B cell (primary cell): Measurements from ENCODE around the gene ANKRD2. TPM values are rescaled to one million over a fixed set of nuclear protein-coding genes. Genes with fewer than 3 reads are reported as not detected.

Experiments used
- ATAC-seq: fragments of 200-7000 bp; cut with Tn5 transposase; one replicate; pipeline ENCODE4 v1.10.0; 2021; ENCODE audit warnings: low read depth, mild to moderate bottlenecking, moderate number of reproducible peaks, moderate library complexity
- CTCF ChIA-PET: fragments of 350-600 bp; sonication (Branson Sonifier 250); formaldehyde crosslinking; loops from one replicate; lab custom pipeline; 2021; ENCODE audit warnings: antibody characterized with exemption, inconsistent platforms; lab: Charles Lee
- POLR2A ChIA-PET: fragments of 350-600 bp; sonication (Branson Sonifier 250); formaldehyde crosslinking; loops from one replicate; lab custom pipeline; 2021; ENCODE audit warnings: antibody characterized with exemption; lab: Charles Lee
- DNase-seq: peaks from one replicate; pipeline ENCODE4 v3.0.0; 2013
- H2AFZ ChIP-seq: 2 replicates; pipeline ENCODE4 v1.6.1; 2012; ENCODE audit warnings: mild to moderate bottlenecking, low read depth, low read length; ENCODE audit not compliant: insufficient read depth, poor library complexity, severe bottlenecking
- H3K27ac ChIP-seq, 2 donors: 1 replicate in 1 of 2; 2 replicates in 1 of 2; pipeline ENCODE4 v1.5.1; 2012 to 2013; ENCODE audit warnings: low read length in 2 of 2, mild to moderate bottlenecking in 2 of 2, moderate library complexity in 1 of 2
- H3K27me3 ChIP-seq, 4 experiments: fragments of 200-600 bp in 1 of 4; sonication (generic) in 1 of 4; replicated peaks in 1 of 4; 1 replicate in 2 of 4; 2 replicates in 2 of 4; pipeline versions ENCODE4 v1.6.1 to v1.7.0; 2013 to 2016; ENCODE audit warnings: low read length in 3 of 4, mild to moderate bottlenecking in 2 of 4, mixed read lengths in 1 of 4, moderate library complexity in 1 of 4; ENCODE audit not compliant: insufficient read depth in 4 of 4, control insufficient read depth in 3 of 4; ENCODE audit errors: control extremely low read depth in 1 of 4
- H3K36me3 ChIP-seq, 2 experiments: replicated peaks in 1 of 2; 1 replicate in 1 of 2; 2 replicates in 1 of 2; pipeline versions ENCODE4 v1.6.1 to v1.7.1; 2013; ENCODE audit warnings: low read length in 1 of 2; ENCODE audit not compliant: insufficient read depth in 2 of 2, control insufficient read depth in 1 of 2; ENCODE audit errors: control extremely low read depth in 1 of 2, extremely low read depth in 1 of 2
- H3K4me1 ChIP-seq, 2 donors: fragments of 200-600 bp in 1 of 2; sonication (generic) in 1 of 2; 1 replicate in 1 of 2; 2 replicates in 1 of 2; pipeline versions ENCODE4 v1.5.1 to v1.6.1; 2013 to 2017; ENCODE audit warnings: low read length in 2 of 2; ENCODE audit not compliant: control insufficient read depth in 2 of 2, insufficient read depth in 2 of 2
- H3K4me2 ChIP-seq: replicated peaks from 2 replicates; pipeline ENCODE3; 2012; ENCODE audit warnings: mild to moderate bottlenecking, low read depth, low read length; ENCODE audit not compliant: poor library complexity, severe bottlenecking
- H3K4me3 ChIP-seq, 5 experiments: fragments of 200-600 bp in 1 of 5; sonication (generic) in 1 of 5; 1 replicate in 3 of 5; 2 replicates in 2 of 5; pipeline versions ENCODE4 v1.5.1 to v1.7.0; 2011 to 2016; ENCODE audit warnings: low read length in 4 of 5, mild to moderate bottlenecking in 4 of 5, low read depth in 2 of 5, control low read depth in 1 of 5, moderate library complexity in 1 of 5; ENCODE audit not compliant: insufficient read depth in 1 of 5; ENCODE audit errors: control extremely low read depth in 1 of 5, extremely low read depth in 1 of 5
- H3K79me2 ChIP-seq: fragments of 200-600 bp; sonication (generic); one replicate; pipeline ENCODE4 v1.6.0; 2016; ENCODE audit warnings: low read length; ENCODE audit not compliant: control insufficient read depth, insufficient read depth
- H3K9ac ChIP-seq: fragments of 200-600 bp; sonication (generic); 2 replicates; pipeline ENCODE4 v1.6.1; 2017; ENCODE audit warnings: mild to moderate bottlenecking, low read length, moderate library complexity
- H3K9me3 ChIP-seq, 3 donors: one replicate each; pipeline versions ENCODE4 v1.6.1 to v1.7.1; 2013; ENCODE audit warnings: low read length in 2 of 3; ENCODE audit not compliant: control insufficient read depth in 2 of 3, insufficient read depth in 1 of 3; ENCODE audit errors: control extremely low read depth in 1 of 3
- H4K20me1 ChIP-seq: 2 replicates; pipeline ENCODE4 v1.6.0; 2012; ENCODE audit warnings: mild to moderate bottlenecking, low read length; ENCODE audit not compliant: insufficient read depth, control insufficient read depth, poor library complexity, severe bottlenecking
- H3K27ac Mint-ChIP-seq: one replicate; pipeline ENCODE4 v1.8.0; 2021; ENCODE audit warnings: mixed read lengths
- H3K27me3 Mint-ChIP-seq: one replicate; pipeline ENCODE4 v1.8.0; 2021; ENCODE audit warnings: mixed read lengths
- H3K4me1 Mint-ChIP-seq: one replicate; pipeline ENCODE4 v1.8.0; 2021; ENCODE audit warnings: mixed read lengths
- H3K4me3 Mint-ChIP-seq: one replicate; pipeline ENCODE4 v1.8.0; 2021; ENCODE audit warnings: mixed read lengths
- H3K9me3 Mint-ChIP-seq: one replicate; pipeline ENCODE4 v1.8.0; 2022; ENCODE audit warnings: mixed read lengths; ENCODE audit not compliant: insufficient read depth
- CTCF ChIP-seq: fragments of 200-600 bp; IDR thresholded peaks from one replicate; pipeline ENCODE4 v1.8.0; 2022; ENCODE audit warnings: antibody characterized with exemption, mild to moderate bottlenecking
- EZH2 ChIP-seq: IDR thresholded peaks from 2 replicates; pipeline ENCODE4 v1.6.1; 2012; ENCODE audit warnings: borderline replicate concordance, low read depth, mild to moderate bottlenecking, moderate library complexity, low read length; ENCODE audit not compliant: insufficient read depth, poor library complexity, severe bottlenecking
- WGBS: methylation state at CpG from one replicate; pipeline ENCODE4 v1.1.5; 2013; ENCODE audit warnings: missing lambda C conversion rate; ENCODE audit not compliant: insufficient coverage; 5-methylcytosine and 5-hydroxymethylcytosine counted together
- intact Hi-C: fragments of 100-400 bp; cut with micrococcal nuclease; formaldehyde crosslinking; loops from one replicate; pipeline ENCODE4 v1.10.0; 2022
- polyA plus RNA-seq: library from polyadenylated mRNA; depleted of rRNA; stranded (reverse); fragments of >200 nt; gene quantifications from 2 replicates; pipeline ENCODE4 v1.2.3, GENCODE V29; 2012
- total RNA-seq, 2 donors: library from RNA; stranded (reverse); fragments of 120-200 nt in 1 of 2; gene quantifications; 1 replicate in 1 of 2; 2 replicates in 1 of 2; pipeline versions ENCODE4 v1.2.3 to v1.2.4, GENCODE V29; 2013 to 2022

Gene ANKRD2
- total and polyA plus RNA-seq, 2 donors (not counting 1 experiment from before 2014, with no cell fraction given), result not detected

GRCh38 chr10:97601268-97602215 is 29.0 kb downstream of the ANKRD2 start:
- no peak overlapping the region for H3K9ac ChIP-seq
- no peaks in the 10 kb centered on the region for H3K4me1 ChIP-seq
- intact Hi-C loops, result no loop called here
- no peak overlapping the region for H3K27ac ChIP-seq
- POLR2A ChIA-PET, result no interaction called here
- no peak for DNase-seq
- H4K20me1 ChIP-seq, result no peaks in the 10 kb centered on the region
- no peak overlapping the region for H3K4me3 ChIP-seq
- no peaks in the 10 kb centered on the region for H3K79me2 ChIP-seq
- Mint-ChIP-seq H3K27me3 (peaks cover 3% of the 10 kb centered on the region), H3K4me1 (no peaks in the 10 kb centered on the region), H3K4me3 (no peak overlapping the region), H3K9me3 (no peaks in the 10 kb centered on the region), H3K27ac (no peak overlapping the region)
- H3K4me2 ChIP-seq, result no peak overlapping the region
- ATAC-seq, result no peak
- no peaks in the 10 kb centered on the region for H3K27me3 ChIP-seq
- H2AFZ ChIP-seq, result no peak overlapping the region
- H3K36me3 ChIP-seq, result no peaks in the 10 kb centered on the region
- CTCF ChIA-PET, result no interaction called here
- TF ChIP-seq CTCF, result no peak
- no peak for TF ChIP-seq EZH2
- no peaks in the 10 kb centered on the region for H3K9me3 ChIP-seq
- 93% methylated on average over 20 of the region's 21 CpGs for WGBS

- H3K27me3 ChIP-seq, result peaks cover 0 to 7% (median 0%) of the 10 kb centered on the region in 4 experiments
- WGBS, result 97% methylated on average over 4 of the region's 5 CpGs
- H4K20me1 ChIP-seq, result no peaks in the 10 kb centered on the region
- no peaks in the 10 kb centered on the region for H3K4me1 Mint-ChIP-seq
- H3K27ac ChIP-seq, result no peak overlapping the region
- no peak for DNase-seq
- peaks cover 7% of the 10 kb centered on the region for H3K27me3 Mint-ChIP-seq
- TF ChIP-seq CTCF (no peak), EZH2 (no peak)
- H3K9me3 ChIP-seq, result no peaks in the 10 kb centered on the region
- intact Hi-C loops, result no loop called here
- no peaks in the 10 kb centered on the region for H3K9me3 Mint-ChIP-seq
- H3K27ac Mint-ChIP-seq, result no peak overlapping the region
- ChIA-PET POLR2A (no interaction called here), CTCF (no interaction called here)
- H3K4me3 ChIP-seq, result no peak overlapping the region
- no peaks in the 10 kb centered on the region for H3K79me2 ChIP-seq
- H3K4me1 ChIP-seq, result no peaks in the 10 kb centered on the region
- no peak overlapping the region for H2AFZ ChIP-seq
- H3K36me3 ChIP-seq, result no peaks in the 10 kb centered on the region
- H3K9ac ChIP-seq, result no peak overlapping the region
- H3K4me3 Mint-ChIP-seq, result no peak overlapping the region
- H3K4me2 ChIP-seq, result no peak overlapping the region
- no peak for ATAC-seq
These were observed 34.6 kb downstream of the ANKRD2 start for GRCh38 chr10:97607095-97607636.
